B cell (primary cell): ENCODE data around the gene EHD2. TPM values are rescaled to one million over a fixed set of nuclear protein-coding genes. Genes with fewer than 3 reads are reported as not detected.

ENCODE experiments used
- ATAC-seq: fragments of 200-7000 bp; cut with Tn5 transposase; one replicate; pipeline ENCODE4 v1.10.0; 2021; ENCODE audit warnings: low read depth, mild to moderate bottlenecking, moderate number of reproducible peaks, moderate library complexity
- CTCF ChIA-PET: fragments of 350-600 bp; sonication (Branson Sonifier 250); formaldehyde crosslinking; loops from one replicate; lab custom pipeline; 2021; ENCODE audit warnings: antibody characterized with exemption, inconsistent platforms; lab: Charles Lee
- POLR2A ChIA-PET: fragments of 350-600 bp; sonication (Branson Sonifier 250); formaldehyde crosslinking; loops from one replicate; lab custom pipeline; 2021; ENCODE audit warnings: antibody characterized with exemption; lab: Charles Lee
- DNase-seq: peaks from one replicate; pipeline ENCODE4 v3.0.0; 2013
- H2AFZ ChIP-seq: 2 replicates; pipeline ENCODE4 v1.6.1; 2012; ENCODE audit warnings: mild to moderate bottlenecking, low read depth, low read length; ENCODE audit not compliant: insufficient read depth, poor library complexity, severe bottlenecking
- H3K27ac ChIP-seq, 2 donors: 1 replicate in 1 of 2; 2 replicates in 1 of 2; pipeline ENCODE4 v1.5.1; 2012 to 2013; ENCODE audit warnings: low read length in 2 of 2, mild to moderate bottlenecking in 2 of 2, moderate library complexity in 1 of 2
- H3K27me3 ChIP-seq, 4 experiments: fragments of 200-600 bp in 1 of 4; sonication (generic) in 1 of 4; replicated peaks in 1 of 4; 1 replicate in 2 of 4; 2 replicates in 2 of 4; pipeline versions ENCODE4 v1.6.1 to v1.7.0; 2013 to 2016; ENCODE audit warnings: low read length in 3 of 4, mild to moderate bottlenecking in 2 of 4, mixed read lengths in 1 of 4, moderate library complexity in 1 of 4; ENCODE audit not compliant: insufficient read depth in 4 of 4, control insufficient read depth in 3 of 4; ENCODE audit errors: control extremely low read depth in 1 of 4
- H3K36me3 ChIP-seq, 2 experiments: replicated peaks in 1 of 2; 1 replicate in 1 of 2; 2 replicates in 1 of 2; pipeline versions ENCODE4 v1.6.1 to v1.7.1; 2013; ENCODE audit warnings: low read length in 1 of 2; ENCODE audit not compliant: insufficient read depth in 2 of 2, control insufficient read depth in 1 of 2; ENCODE audit errors: control extremely low read depth in 1 of 2, extremely low read depth in 1 of 2
- H3K4me1 ChIP-seq, 2 donors: fragments of 200-600 bp in 1 of 2; sonication (generic) in 1 of 2; 1 replicate in 1 of 2; 2 replicates in 1 of 2; pipeline versions ENCODE4 v1.5.1 to v1.6.1; 2013 to 2017; ENCODE audit warnings: low read length in 2 of 2; ENCODE audit not compliant: control insufficient read depth in 2 of 2, insufficient read depth in 2 of 2
- H3K4me2 ChIP-seq: replicated peaks from 2 replicates; pipeline ENCODE3; 2012; ENCODE audit warnings: mild to moderate bottlenecking, low read depth, low read length; ENCODE audit not compliant: poor library complexity, severe bottlenecking
- H3K4me3 ChIP-seq, 5 experiments: fragments of 200-600 bp in 1 of 5; sonication (generic) in 1 of 5; 1 replicate in 3 of 5; 2 replicates in 2 of 5; pipeline versions ENCODE4 v1.5.1 to v1.7.0; 2011 to 2016; ENCODE audit warnings: low read length in 4 of 5, mild to moderate bottlenecking in 4 of 5, low read depth in 2 of 5, control low read depth in 1 of 5, moderate library complexity in 1 of 5; ENCODE audit not compliant: insufficient read depth in 1 of 5; ENCODE audit errors: control extremely low read depth in 1 of 5, extremely low read depth in 1 of 5
- H3K79me2 ChIP-seq: fragments of 200-600 bp; sonication (generic); one replicate; pipeline ENCODE4 v1.6.0; 2016; ENCODE audit warnings: low read length; ENCODE audit not compliant: control insufficient read depth, insufficient read depth
- H3K9ac ChIP-seq: fragments of 200-600 bp; sonication (generic); 2 replicates; pipeline ENCODE4 v1.6.1; 2017; ENCODE audit warnings: mild to moderate bottlenecking, low read length, moderate library complexity
- H3K9me3 ChIP-seq, 3 donors: one replicate each; pipeline versions ENCODE4 v1.6.1 to v1.7.1; 2013; ENCODE audit warnings: low read length in 2 of 3; ENCODE audit not compliant: control insufficient read depth in 2 of 3, insufficient read depth in 1 of 3; ENCODE audit errors: control extremely low read depth in 1 of 3
- H4K20me1 ChIP-seq: 2 replicates; pipeline ENCODE4 v1.6.0; 2012; ENCODE audit warnings: mild to moderate bottlenecking, low read length; ENCODE audit not compliant: insufficient read depth, control insufficient read depth, poor library complexity, severe bottlenecking
- H3K27ac Mint-ChIP-seq: one replicate; pipeline ENCODE4 v1.8.0; 2021; ENCODE audit warnings: mixed read lengths
- H3K27me3 Mint-ChIP-seq: one replicate; pipeline ENCODE4 v1.8.0; 2021; ENCODE audit warnings: mixed read lengths
- H3K4me1 Mint-ChIP-seq: one replicate; pipeline ENCODE4 v1.8.0; 2021; ENCODE audit warnings: mixed read lengths
- H3K4me3 Mint-ChIP-seq: one replicate; pipeline ENCODE4 v1.8.0; 2021; ENCODE audit warnings: mixed read lengths
- H3K9me3 Mint-ChIP-seq: one replicate; pipeline ENCODE4 v1.8.0; 2022; ENCODE audit warnings: mixed read lengths; ENCODE audit not compliant: insufficient read depth
- EZH2 ChIP-seq: IDR thresholded peaks from 2 replicates; pipeline ENCODE4 v1.6.1; 2012; ENCODE audit warnings: borderline replicate concordance, low read depth, mild to moderate bottlenecking, moderate library complexity, low read length; ENCODE audit not compliant: insufficient read depth, poor library complexity, severe bottlenecking
- WGBS: methylation state at CpG from one replicate; pipeline ENCODE4 v1.1.5; 2013; ENCODE audit warnings: missing lambda C conversion rate; ENCODE audit not compliant: insufficient coverage; 5-methylcytosine and 5-hydroxymethylcytosine counted together
- intact Hi-C: fragments of 100-400 bp; cut with micrococcal nuclease; formaldehyde crosslinking; loops from one replicate; pipeline ENCODE4 v1.10.0; 2022
- polyA plus RNA-seq: library from polyadenylated mRNA; depleted of rRNA; stranded (reverse); fragments of >200 nt; gene quantifications from 2 replicates; pipeline ENCODE4 v1.2.3, GENCODE V29; 2012
- total RNA-seq, 2 donors: library from RNA; stranded (reverse); fragments of 120-200 nt in 1 of 2; gene quantifications; 1 replicate in 1 of 2; 2 replicates in 1 of 2; pipeline versions ENCODE4 v1.2.3 to v1.2.4, GENCODE V29; 2013 to 2022
- TF ChIP-seq, protein P1 (sequence below): fragments of 200-600 bp; IDR thresholded peaks from one replicate; pipeline ENCODE4 v1.8.0; 2022; ENCODE audit warnings: antibody characterized with exemption, mild to moderate bottlenecking

EHD2 gene
- total and polyA plus RNA-seq, 2 donors (not counting 1 experiment from before 2014, with no cell fraction given) = not detected

DNA sequence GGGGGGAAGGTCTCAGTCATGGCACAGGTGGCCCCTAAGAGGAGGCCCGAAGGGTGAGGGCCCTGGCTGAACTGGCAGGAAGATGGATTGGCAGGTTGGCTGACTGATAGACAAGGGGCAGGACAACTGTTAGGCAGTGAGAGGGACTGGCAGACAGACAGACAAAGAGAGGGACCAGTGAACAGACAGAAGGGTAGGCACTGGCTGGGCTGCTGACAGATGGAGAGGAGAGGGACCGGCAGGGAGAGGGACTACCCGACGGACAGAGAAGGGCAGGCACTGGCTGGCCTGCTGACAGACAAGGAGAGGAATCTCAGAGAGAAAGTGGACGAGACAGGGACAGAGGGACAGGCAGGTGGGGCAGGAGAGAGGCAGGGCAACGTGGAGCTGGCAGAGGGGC lies 31.8 kb upstream of the EHD2 start:
- Histone ChIP-seq H3K36me3 (peaks cover 0 to 4% of the 10 kb centered on the region in 2 experiments), H3K4me1 (no peaks in the 10 kb centered on the region), H3K79me2 (no peaks in the 10 kb centered on the region), H3K4me2 (no peak overlapping the region), H4K20me1 (peaks cover 12% of the 10 kb centered on the region), H3K9ac (no peak overlapping the region), H3K9me3 (no peaks in the 10 kb centered on the region), H3K27ac (no peak overlapping the region), H2AFZ (no peak overlapping the region), H3K27me3 (no peaks in the 10 kb centered on the region), H3K4me3 (no peak overlapping the region)
- no peak overlapping the region for H3K4me3 Mint-ChIP-seq
- ATAC-seq (no peak), DNase-seq (no peak)
- TF ChIP-seq, protein P1, sequence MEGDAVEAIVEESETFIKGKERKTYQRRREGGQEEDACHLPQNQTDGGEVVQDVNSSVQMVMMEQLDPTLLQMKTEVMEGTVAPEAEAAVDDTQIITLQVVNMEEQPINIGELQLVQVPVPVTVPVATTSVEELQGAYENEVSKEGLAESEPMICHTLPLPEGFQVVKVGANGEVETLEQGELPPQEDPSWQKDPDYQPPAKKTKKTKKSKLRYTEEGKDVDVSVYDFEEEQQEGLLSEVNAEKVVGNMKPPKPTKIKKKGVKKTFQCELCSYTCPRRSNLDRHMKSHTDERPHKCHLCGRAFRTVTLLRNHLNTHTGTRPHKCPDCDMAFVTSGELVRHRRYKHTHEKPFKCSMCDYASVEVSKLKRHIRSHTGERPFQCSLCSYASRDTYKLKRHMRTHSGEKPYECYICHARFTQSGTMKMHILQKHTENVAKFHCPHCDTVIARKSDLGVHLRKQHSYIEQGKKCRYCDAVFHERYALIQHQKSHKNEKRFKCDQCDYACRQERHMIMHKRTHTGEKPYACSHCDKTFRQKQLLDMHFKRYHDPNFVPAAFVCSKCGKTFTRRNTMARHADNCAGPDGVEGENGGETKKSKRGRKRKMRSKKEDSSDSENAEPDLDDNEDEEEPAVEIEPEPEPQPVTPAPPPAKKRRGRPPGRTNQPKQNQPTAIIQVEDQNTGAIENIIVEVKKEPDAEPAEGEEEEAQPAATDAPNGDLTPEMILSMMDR = no peak
- TF ChIP-seq EZH2 = no peak
- intact Hi-C loops = no loop called here
- ChIA-PET POLR2A (no interaction called here), CTCF (no interaction called here)
- WGBS = 98% methylated on average over 6 of the region's 6 CpGs
- H3K9me3 Mint-ChIP-seq = no peaks in the 10 kb centered on the region
- no peaks in the 10 kb centered on the region for H3K4me1 Mint-ChIP-seq
- H3K27me3 Mint-ChIP-seq = no peaks in the 10 kb centered on the region
- no peak overlapping the region for H3K27ac Mint-ChIP-seq

DNA sequence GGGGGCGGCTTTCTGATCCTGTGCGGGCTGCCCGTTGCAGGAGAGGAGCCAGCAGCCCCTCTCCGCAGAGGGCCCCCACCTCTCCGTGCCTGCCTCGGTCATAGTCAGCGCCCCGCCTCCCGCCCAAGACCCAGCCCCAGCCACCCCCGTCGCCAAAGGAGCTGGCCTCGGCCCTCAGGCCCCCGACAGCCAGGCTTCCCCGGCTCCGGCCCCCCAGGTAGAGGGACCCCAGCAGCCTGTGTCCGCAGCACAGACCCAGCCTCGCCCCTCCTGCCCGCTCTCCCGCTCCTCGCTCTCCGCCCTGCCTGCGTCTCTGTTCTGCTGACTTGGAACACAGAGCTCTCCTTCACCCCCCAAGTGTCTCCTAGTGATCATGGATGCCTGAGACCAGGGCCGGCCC lies 31.3 kb upstream of the EHD2 start:
- intact Hi-C loops = no loop called here
- H3K27ac Mint-ChIP-seq = no peak overlapping the region
- no peaks in the 10 kb centered on the region for H3K27me3 Mint-ChIP-seq
- H2AFZ ChIP-seq = no peak overlapping the region
- H3K36me3 ChIP-seq = peaks cover 0 to 1% of the 10 kb centered on the region in 2 experiments
- H3K27me3 ChIP-seq = no peaks in the 10 kb centered on the region
- no peaks in the 10 kb centered on the region for H3K4me1 Mint-ChIP-seq
- no peaks in the 10 kb centered on the region for H3K4me1 ChIP-seq
- TF ChIP-seq, protein P1 = no peak
- TF ChIP-seq EZH2 = no peak
- no peak overlapping the region for H3K9ac ChIP-seq
- H3K27ac ChIP-seq = no peak overlapping the region
- H3K79me2 ChIP-seq = no peaks in the 10 kb centered on the region
- H3K9me3 Mint-ChIP-seq = no peaks in the 10 kb centered on the region
- ATAC-seq (no peak), DNase-seq (no peak)
- H4K20me1 ChIP-seq = peaks cover 12% of the 10 kb centered on the region
- no peak overlapping the region for H3K4me3 ChIP-seq
- ChIA-PET POLR2A (no interaction called here), CTCF (no interaction called here)
- H3K9me3 ChIP-seq = no peaks in the 10 kb centered on the region
- 98% methylated on average over 23 of the region's 23 CpGs for WGBS
- H3K4me2 ChIP-seq = no peak overlapping the region
- H3K4me3 Mint-ChIP-seq = no peak overlapping the region
